Uterine smooth muscle cell (primary cell): ENCODE data around the gene FIBIN. TPM values are rescaled to one million over a fixed set of nuclear protein-coding genes. Genes with fewer than 3 reads are reported as not detected.

Source experiments
- total RNA-seq: library from RNA; depleted of rRNA; stranded (reverse); fragments of >200 nt; gene quantifications from 2 replicates; pipeline ENCODE4 v1.2.3, GENCODE V29; 2014

Gene FIBIN
- 9.4 and 65.4 TPM in 2 replicates for total RNA-seq

DNA sequence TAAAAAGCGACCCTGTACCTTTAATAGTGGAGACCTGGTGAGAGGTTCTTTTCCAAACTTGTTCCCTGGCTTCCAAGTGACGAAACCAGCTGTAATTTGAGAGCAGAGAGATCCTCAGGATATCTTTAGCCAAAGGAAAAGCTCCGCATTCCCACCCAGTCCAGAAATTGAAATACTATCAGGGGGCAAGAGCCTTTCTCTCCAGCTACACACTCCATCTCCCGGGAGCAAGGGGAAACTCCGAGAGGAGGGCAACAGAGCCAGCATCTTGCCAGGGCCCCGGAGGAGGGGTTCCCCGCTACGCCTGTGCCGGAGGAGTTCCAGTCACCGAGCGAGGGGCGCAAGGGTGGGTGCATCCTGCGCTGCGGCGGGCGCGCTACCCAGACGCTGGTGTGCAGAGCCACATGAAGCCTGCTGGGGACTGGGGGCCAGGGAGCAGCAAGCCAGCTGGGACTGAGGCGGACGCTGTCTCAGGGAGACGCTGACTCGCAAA is at the start of gene FIBIN:
Gene FIBIN, plus strand, starts transcription at position 148 of the 493 bp plus-strand sequence. CDS start 415 bp downstream, outside the sequence.

DNA sequence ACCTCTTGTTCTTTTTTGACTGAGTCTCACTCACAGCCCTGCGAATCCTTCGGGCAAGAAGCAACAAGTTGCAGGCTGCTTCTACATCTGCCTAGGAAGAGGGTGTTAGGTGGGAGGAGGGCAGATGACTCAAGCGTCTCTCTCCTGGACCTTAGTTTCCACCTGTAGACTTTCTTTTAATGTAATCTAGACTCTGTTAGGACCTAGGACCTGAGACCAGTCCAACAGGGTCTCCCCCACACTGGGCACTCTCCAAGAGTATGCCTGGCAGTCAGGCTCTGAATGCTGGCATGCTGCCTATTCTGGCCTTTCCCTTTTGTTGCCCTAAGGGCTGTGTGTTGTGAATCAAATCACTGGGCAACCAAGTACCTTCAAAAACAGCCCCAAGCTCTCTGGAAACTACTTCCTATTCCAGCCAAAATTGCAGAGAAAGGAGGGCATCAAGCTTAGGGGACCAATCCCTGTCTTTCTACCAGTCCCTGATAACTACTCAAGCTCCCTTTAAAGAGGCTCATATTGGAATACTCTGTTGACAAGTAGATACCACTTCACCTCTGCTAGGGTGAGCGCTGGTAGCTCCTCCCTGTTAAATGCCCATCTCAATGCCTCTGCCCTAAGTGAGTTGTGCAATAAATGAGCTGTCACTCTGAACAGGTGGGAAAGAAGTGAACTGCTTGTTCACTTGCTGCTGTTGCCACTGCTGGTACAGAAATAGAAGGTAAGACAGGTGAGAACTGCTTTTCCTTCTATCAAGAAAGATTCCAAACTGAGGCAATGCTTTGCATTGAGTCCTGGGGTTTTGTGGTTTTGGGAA is 46.6 kb downstream of the FIBIN start, which contains the start of gene BBOX1:
Gene BBOX1, plus strand, starts transcription at position 514 of the 814 bp plus-strand sequence. CDS start 14,616 bp downstream, outside the sequence.

Other genes starting within 250 kb of the FIBIN start
- under 0.01 TPM in 1 of 2 replicates, not detected in the other for gene BBOX1, start 46.7 kb downstream of the FIBIN start, total RNA-seq